Suprapubic skin (tissue), 4 donors: ENCODE results near the gene SPTBN5.

Experiments
- CTCF ChIP-seq, 2 donors: fragments of 200-600 bp in 1 of 2; fragments of 450-650 bp in 1 of 2; sonication (generic) in 1 of 2; IDR thresholded peaks; one replicate each; pipeline ENCODE4 v1.5.1; 2016 to 2019; ENCODE audit warnings: antibody characterized with exemption in 2 of 2, mild to moderate bottlenecking in 1 of 2, moderate library complexity in 1 of 2
- EP300 ChIP-seq: sonication (generic); formaldehyde crosslinking; IDR thresholded peaks from one replicate; pipeline ENCODE4 v1.6.1; 2017; ENCODE audit warnings: antibody characterized with exemption
- POLR2A ChIP-seq, 2 donors: fragments of 450-650 bp; IDR thresholded peaks; one replicate each; pipeline ENCODE4 v1.6.1; 2017; ENCODE audit warnings: antibody characterized with exemption in 2 of 2, mild to moderate bottlenecking in 2 of 2, moderate library complexity in 2 of 2
- POLR2AphosphoS5 ChIP-seq, 3 donors: sonication (generic); formaldehyde crosslinking; IDR thresholded peaks; one replicate each; pipeline ENCODE4 v1.6.1; 2017; ENCODE audit warnings: antibody characterized with exemption in 3 of 3

GRCh38 chr15:41927536-41927935, 33.7 kb upstream of the SPTBN5 start:
- TF ChIP-seq CTCF (IDR thresholded peaks at IDR 0.05): no peak
- TF ChIP-seq EP300: no peak
- TF ChIP-seq POLR2A (IDR thresholded peaks at IDR 0.05): no peak
- TF ChIP-seq POLR2AphosphoS5 (IDR thresholded peaks at IDR 0.05): no peak
